Daoy (cell line): Measurements from ENCODE around the gene TIMP2. TPM values are rescaled to one million over a fixed set of nuclear protein-coding genes. Genes with fewer than 3 reads are reported as not detected.
"Not testable (repeated sequence)": the region's sequence is repeated elsewhere in the genome, so short reads cannot be mapped to it uniquely, and the experiment has no call there.

Experiments
- DNase-seq: peaks from one replicate; pipeline ENCODE4 v3.0.0-alpha.2; 2015; ENCODE audit warnings: low read depth
- total RNA-seq: library from RNA; depleted of rRNA; stranded (reverse); fragments of >200 nt; shearing (Covaris generic); gene quantifications from 2 replicates; pipeline ENCODE4 v1.2.3, GENCODE V29; 2014

The TIMP2 gene
- total RNA-seq, 1 experiment from 2014 or later, result 53.1 TPM

DNA sequence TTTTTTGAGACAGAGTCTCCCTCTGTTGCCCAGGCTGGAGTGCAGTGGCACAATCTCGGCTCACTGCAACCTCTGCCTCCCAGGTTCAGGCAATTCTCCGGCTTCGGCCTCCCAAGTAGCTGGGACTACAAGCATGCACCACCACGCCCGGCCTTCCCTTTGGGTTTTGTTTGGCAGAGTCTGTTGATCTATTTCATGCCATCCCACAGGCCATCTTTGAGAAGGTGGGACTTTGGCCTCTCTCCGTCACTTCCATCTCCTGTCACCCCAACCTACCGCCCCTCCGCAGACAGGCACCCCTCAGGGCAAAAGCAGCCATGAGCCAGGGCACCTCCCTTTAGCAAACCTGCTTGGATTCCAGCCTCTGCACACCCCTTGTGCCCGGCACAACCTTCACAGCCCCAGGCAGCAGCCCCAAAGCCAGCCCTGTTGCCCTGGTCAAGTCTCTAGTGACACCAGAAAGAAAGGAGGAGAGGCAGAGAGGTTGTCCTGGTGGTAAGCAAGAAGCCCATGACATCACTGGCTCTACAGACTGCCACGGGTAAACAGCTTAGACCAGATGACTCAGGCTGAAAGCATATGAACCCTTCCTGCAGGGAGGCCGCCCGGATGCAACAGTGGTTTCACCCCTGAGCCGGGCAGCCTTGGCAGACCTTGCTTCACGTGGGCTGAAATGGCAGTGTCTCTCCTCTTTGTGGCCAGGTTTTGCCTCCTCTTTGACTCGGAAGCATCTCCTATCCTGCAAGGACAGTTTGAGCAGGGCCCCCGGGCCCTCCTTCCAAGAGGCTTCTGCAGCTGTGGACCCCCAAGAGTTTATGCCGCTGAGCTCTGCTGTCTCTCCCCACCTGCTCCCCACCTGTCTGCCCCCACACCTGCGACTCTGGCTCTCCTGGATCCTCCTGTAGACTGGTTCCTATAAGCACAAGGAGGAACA lies 8.1 kb upstream of the TIMP2 start:
- DNase-seq, result peak; percentile 98

DNA sequence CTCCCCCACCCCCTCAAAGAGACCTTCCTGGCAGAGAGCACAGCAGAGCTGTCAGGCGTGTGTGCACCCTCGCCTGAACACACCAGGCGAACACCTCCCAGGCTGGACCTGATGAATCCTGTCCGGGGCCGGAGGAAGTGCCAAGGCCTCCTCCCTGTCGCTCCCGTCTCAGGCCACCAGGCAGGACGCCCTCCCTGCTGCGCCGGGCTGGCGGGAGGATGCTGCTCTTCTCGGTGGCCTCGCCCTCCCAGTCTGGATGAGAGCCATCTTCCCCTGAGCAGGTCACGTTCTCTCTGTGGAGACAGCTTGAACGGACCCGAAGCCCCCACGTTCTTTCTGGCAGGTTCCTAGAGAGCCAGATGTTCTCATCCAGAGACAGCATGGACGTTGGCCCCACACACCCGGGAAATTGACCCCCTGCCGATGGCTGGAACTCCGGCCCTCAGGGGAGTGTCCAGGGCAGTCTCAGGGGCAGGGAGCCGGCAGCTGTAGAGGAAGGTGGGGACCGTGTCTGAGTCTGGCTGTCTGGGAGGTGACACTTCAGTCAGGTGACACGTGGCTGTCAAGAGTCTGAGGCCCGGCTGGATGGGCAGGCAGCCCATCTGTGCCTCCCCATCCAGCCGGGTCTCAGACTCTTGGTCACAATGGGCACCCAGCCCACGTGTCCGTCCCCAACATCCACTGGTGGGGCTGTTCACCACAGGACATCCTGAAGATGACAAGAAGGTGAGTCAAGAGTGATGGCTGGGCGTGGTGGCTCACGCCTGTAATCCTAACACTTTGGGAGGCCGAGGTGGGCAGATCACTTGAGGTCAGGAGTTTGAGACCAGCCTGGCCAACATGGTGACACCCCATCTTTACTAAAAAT lies 5.0 kb upstream of the TIMP2 start:
- DNase-seq, result no peak

DNA sequence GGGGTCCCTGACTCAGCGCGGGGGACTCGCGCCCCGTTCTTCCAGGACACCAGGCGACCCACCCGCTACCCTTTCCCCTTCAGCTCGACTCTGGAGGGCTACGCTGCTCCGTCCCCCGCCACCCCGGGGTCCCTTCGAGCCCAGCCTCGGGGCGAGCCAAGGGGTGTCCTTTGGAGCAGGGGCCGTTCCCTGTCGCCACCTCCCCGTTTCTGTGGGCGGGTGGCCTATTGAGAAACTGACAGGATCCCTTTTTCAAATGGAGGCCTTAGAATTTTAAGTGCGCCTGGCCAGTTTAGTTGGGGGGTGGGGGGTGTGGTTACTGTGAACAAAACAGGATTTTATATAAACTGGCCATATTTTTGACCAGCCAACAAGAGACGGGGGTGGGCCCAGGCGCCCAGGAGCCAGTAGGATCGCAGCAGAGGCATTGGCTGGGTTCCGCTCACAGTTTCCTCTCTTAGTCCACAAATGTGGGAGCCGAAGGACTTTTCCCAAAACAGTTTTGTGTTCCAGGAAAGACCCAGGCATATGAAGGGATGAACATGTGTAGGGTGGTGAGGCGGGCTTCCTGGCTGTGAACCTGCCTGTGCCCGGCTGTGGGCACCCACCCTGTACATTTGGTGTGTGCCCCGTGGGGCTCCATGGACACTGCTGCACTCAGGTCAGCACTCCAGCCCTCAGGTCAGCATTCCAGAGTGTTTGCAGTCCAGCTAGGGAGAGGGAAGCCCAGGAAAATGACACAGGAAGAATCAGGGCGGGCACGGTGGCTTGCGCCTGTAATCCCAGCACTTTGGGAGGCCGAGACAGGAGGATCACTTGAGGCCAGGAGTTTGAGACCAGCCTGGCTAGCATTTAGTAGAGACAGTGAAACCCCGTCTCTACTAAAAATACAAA lies 722 bp upstream of the TIMP2 start:
- peak; percentile 73 for DNase-seq

DNA sequence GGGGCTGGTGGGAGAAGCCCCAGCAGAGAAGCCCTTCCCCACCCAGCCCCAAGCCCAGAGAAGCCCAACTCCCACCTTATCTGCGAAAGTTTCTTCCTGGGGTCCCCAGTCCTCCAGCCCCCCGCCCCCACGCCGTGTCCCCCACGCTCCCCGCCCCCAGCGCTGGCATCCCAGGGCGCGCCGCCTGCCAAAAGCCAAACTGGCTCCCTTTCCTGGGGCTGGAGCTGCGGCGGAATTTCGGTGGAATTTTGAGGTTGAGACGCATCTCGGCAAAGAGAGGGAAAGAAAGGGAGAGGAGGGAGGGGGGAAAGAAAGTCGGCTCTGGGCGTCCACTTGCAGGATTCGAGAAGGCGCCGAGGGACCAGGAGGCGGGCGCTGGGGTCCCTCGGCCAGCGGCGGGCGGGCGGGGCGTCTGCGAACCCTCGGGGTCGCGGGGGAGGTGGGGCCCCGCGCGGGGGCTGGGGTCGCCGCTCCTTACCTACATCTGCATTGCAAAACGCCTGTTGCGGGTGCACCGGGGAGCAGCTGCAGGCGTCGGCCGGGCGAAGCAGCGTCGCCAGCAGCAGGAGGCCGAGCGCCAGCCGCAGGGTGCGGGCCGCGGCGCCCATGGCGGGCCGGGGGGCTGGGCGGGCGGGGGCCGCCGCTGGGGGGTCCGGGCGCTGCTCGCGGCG lies 571 bp downstream of the TIMP2 start:
- DNase-seq, result peak; percentile 44

DNA sequence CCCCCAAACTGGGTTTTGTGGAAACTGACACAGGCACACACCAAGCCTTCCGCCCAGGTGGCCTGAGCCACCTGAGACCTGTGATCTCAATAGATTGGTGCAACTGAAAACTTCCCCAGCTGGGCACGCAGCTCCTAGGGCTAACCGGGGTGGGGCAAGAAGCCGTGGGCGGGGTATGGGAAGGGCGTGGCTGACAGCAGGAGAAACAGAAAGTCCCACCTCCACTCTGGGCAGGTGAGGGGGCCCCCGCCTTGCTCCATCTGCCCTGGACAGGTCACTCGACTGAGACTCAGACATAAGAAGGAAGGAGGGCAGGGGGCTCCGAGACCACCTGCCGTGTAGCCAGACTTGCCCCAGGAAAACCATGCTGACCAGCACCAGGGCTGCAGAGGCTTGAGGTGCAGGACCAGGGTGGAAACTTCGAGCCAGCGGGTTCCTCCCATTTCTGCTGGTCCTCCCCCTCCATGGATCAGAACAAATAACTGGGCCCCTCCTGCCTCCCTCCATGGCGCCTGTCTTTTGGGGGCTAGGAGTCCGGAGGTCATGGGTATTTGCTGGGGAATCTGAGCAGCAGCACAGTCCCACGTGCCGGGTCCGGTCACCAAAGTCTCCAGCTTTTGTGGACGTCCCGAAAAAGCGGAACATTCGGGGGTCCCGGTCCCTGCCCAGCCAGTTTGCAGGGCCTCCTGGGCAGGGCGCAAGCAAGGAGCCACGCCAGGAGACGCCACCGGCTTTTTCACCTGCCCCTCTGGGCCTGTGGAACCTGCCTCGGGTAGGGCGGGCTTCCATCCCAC lies 1.3 kb downstream of the TIMP2 start:
- peak; percentile 64 for DNase-seq

DNA sequence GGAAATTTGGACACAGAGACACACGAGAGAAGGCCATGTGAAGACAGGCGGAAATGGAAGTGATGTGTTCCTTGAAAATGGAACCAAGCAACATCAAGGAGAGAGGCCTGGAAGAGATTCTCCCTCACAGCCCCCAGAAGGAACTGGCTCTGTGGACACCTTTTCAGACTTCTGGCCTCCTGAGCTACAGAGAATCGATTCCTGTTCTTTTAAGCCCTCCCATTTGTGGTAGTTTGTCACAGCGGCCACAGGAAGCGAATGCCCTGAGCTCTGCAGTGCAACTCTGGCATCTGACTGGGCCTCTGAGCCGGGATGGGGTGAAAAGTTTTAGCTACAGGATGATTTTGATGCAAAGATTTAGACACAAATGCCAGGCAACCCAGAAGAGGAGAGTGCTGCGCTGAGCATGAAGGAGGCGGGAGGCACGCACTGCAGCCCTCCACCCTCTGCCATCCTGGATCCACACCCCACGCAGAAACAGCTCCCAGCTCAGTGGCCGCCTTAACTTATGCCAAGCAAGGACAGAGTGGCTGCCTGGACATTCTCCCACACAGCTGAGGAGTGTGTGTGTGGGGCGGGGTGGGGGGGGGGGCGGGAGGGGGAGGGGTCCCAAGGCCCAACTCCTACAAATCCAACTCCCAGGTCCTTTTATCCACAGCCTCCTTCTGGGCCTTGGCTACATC lies 2.2 kb downstream of the TIMP2 start:
- no peak for DNase-seq

DNA sequence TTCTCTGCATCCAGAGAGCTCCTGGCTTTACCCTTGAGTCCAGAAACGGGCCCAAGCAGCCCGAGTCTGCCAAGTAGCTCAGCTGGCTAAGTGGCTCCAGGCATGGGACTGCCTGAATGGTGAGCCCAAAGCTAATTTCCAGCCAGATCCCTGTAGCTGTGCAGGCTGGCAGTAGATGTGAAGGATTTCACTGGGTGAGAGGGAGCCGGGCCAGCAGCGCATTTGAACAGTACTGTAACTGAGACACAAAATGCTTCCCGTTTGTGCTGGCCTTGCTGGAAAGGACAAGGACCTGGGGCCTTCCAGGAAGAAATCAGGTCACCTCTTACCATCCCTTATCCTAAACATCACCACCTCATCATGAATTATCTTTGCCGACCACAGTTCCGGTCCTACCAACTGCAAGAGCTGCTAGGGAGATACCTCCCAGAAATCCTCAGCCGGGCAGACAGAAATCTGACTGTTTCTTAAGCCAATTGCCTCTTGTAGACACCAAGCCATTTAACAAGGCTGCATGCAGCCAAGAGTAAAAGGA lies 3.7 kb downstream of the TIMP2 start:
- DNase-seq, result no peak

DNA sequence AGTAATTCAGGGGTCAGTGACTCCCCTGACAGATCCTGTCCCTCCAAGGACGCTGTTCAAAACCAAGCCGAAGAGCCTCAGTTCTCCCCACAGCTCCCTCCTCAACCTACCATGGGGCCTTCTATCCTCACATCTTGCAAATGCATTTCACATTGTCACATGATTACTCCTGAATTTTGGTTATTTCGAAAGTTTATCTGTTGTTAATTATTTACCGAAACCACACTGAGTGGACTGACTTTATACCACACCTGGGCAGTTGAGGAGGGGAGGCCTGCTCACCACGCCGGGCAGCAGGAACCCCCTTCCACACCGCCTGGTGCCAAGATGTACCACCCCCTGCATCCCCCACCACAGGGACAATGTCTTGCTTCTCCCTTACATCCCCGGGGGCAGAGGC lies 4.7 kb downstream of the TIMP2 start:
- DNase-seq, result no peak

DNA sequence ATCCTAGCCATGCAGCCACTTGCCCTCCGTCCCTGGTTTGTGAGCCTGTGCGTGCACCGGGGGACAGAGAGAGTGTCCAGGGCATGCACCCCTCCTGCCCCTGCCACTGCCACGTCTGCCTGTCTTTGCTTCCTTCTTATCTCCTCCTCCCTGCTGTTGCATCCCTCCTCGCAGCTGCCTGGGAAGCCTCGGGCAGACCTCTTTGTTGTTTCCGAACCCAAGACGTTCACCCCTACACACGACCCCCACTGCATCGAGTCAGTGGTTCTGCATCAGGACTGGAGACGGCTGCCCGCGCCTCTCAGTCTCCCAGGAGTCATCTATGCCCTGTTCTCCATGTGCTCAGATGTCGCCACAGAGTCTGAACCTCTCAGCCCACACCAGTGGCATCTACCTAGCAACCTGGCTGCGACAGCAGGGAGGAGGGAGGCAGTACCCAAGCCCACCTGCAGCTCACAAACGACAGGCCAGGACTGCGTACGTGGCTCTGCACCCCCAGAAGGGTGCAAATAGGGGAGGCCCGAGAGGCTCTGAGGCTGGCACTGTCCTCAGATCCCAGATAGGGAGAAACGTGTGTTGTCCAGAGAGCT lies 5.2 kb downstream of the TIMP2 start:
- DNase-seq, result no peak

DNA sequence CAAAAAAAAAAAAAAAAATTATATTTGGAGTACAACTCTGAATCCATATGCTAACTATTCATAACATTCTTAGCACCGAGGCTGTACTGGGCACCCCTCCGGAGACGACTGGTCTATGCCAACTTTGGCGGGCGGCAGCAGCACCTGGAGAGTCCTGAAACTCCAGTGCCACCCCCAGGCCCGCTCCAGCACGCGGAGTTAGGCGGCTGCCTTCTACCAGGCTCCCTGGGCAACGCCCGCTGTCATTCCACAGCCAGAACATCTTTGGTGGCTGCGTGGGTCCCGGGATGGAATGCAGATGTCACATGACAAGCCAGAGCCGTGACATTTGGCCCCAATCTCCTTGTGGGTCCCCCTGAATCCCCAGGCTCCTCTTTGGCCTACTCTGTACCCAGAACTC lies 6.2 kb downstream of the TIMP2 start:
- DNase-seq, result no peak

DNA sequence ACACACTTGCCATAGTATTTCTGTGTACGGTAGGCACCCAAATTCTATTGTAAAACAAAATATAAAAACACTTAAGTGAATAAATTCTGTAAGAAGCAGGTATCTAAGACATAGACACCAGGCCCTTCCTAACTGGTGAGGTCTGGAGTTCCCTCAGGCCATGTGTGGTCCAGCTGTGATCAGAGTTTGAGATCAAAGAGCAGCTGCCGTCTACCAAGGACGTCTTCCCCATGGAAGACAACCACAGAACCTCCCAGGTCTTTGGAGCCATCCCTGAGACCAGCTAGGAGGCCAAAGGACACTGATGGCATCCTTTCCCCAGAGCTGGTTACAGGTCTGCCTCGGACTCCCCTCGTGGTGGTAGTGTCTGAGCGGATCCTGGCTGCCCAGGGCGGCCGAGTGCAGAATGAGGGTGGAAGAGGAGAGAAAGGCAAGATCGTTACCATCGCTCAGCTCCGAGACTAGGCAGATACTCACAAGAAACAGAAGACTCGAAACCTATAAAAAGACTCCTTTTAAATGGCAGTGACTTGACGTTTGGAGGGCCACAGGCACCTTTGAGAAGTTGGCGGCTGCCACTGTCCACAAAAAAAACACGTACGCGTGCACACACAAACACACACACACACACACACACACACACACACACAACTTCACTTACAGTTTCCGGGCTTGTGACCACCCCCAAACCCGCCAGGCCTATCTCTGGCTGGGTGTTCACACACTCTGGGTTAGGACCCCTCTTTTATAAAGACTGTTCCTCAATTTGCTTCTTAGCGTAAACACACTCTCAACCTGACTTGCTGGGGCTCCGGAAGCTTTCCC lies 7.5 kb downstream of the TIMP2 start:
- no peak for DNase-seq

DNA sequence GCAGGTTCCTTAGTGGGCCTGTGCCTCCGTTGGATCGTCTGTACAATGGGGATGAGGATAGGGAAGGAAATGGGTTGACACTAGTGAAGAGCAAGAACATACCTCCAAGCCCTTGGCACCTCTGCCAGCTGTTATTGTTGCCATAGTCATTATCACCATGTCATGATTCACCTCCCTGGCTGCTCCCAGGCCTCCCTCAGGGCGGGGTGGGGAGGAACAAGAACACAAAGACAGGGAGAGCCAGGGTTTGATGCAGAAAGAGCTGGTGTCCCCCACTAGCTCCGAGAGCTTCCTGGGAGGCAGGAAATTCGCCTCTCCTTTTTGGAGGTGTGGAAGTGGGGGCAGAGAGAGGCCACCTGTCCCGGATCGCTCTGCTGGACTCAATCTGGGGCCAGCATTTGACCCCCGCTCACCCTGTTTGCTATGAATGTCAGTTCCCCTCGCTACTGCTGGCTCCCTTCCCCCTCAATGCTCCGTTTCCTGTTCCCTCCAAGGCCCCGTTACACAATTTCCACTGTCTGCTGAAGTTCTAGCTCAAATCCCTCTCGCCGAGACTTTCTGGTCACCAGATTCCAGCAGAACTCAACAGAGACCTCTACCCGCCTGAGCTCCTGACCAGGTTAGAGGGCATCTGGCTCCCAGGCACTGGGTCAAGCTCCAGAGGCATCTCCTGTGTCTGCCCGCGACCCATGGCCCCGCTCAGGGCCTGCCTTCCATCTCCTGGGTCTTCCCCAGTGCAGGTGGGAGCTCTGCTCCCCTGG lies 9.1 kb downstream of the TIMP2 start:
- peak; percentile 90 for DNase-seq

DNA sequence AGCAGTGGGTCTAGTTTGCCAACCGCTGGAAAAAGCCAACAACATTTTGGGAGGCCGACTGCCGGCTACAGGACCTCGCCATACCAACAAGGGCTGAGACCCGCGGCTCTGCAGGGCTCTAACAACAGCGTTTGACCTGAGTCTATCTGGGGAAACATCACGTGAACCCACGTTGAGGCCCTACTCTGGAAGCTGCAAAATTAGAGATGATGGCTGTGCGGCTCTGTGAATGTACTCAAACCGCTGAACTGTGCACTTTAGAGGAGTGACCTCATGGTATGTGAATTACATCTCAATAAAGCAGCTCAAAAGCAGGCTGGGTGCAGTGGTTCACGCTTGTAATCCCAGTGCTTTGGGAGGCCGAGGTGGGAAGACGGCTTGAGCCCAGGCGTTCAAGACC lies 12.1 kb downstream of the TIMP2 start:
- no peak for DNase-seq

DNA sequence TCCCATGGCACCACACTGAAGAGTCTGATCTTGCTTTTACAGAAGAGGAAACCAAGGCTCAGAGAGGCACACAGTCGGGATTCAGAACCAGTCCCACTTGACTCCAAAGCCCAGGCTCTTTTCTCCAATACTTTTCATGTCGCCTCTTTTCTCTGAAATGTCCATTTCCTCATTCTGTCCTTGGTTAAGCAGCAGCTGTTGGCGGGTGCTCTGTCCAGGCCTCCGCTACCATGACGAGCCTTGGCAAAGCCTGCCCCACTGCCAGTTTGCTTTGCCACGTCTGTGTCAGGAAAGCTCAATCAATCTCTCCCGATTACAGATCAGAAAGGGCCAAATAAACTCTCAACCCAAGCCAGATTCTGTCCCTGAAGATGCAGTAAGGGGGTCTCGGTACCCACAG lies 13.1 kb downstream of the TIMP2 start:
- no peak for DNase-seq

DNA sequence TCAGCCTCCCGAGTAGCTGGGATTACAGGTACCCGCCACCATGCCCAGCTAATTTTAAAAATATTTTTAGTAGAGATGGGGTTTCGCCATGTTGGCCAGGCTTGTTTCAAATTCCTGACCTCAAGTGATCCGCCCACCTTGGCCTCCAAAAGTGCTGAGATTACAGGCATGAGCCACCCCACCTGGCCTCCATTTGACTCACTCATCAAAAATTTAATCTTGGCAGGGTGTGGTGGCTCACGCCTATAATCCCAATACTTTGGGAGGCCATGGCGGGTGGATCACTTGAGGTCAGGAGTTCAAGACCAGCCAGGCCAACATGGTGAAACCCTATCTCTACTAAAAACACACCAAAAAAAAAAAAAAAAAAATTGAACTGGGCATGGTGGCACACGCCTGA lies 13.6 kb downstream of the TIMP2 start:
- DNase-seq, result not testable (repeated sequence)

DNA sequence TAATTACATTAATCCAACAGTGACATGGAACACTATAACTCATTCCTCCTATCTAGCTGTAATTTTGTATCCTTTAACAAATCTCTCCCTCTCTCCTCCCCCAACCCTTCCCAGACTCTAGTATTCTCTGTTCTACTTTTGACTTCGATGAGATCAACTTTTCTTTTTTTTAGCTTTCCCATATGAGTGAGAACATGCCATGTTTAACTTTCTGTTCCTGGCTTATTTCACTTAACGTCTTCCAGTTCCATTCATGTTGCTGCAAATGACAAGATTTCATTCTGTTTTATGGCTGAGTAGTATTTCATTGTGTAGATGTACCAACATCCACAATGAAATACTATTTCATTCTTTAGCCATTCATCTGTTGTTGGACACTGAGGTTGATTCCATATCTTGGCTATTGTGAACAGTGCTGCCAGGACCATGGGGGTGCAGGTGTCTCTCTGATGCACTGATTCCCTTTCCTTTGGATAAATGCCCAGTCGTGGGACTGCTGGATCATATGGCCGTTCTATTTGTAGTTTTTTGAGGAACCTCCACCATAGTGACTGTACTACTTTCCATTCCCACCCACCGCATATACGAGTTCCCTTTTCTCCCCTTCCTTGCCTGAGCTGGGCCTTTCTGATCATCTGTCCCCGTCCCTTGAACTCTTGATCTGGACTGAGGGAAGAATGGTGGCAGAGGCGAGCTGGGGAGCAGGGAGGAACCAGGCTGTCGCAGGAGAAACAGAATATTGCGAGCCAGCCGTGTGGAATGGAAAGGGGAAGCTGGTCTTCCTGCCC lies 14.5 kb downstream of the TIMP2 start:
- DNase-seq, result no peak

DNA sequence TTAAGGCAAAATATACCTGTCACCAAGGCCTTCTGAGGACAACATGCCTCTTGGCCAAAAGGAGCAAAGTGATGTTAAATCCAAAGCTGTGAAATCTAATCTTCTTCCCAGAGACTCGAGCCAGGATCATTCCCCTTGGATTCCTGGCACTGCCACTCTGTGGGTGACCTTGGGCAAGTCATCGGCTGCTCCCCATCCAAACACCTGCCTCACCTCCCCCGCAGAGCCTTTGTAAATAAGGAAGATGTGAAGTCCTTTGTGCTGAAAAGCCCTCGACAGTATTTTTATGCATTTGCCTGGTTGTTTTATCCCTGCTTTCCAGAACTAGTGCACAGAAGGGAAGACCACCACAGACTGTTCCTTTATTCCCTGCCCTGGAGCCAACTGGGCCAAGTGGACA lies 16.8 kb downstream of the TIMP2 start:
- no peak for DNase-seq
